Pulmonary artery endothelial cell (primary cell): ENCODE data around the gene PMAIP1. TPM values are rescaled to one million over a fixed set of nuclear protein-coding genes. Genes with fewer than 3 reads are reported as not detected.

Source experiments
- DNase-seq: peaks from one replicate; pipeline ENCODE4 v3.0.0-alpha.2; 2011; ENCODE audit warnings: low read depth, low spot score
- total RNA-seq: library from RNA; depleted of rRNA; stranded (reverse); fragments of >200 nt; gene quantifications from 2 replicates; pipeline ENCODE4 v1.2.3, GENCODE V29; 2014

PMAIP1 gene
- total RNA-seq, 1 donor from 2014 or later = 13.7 TPM

DNA sequence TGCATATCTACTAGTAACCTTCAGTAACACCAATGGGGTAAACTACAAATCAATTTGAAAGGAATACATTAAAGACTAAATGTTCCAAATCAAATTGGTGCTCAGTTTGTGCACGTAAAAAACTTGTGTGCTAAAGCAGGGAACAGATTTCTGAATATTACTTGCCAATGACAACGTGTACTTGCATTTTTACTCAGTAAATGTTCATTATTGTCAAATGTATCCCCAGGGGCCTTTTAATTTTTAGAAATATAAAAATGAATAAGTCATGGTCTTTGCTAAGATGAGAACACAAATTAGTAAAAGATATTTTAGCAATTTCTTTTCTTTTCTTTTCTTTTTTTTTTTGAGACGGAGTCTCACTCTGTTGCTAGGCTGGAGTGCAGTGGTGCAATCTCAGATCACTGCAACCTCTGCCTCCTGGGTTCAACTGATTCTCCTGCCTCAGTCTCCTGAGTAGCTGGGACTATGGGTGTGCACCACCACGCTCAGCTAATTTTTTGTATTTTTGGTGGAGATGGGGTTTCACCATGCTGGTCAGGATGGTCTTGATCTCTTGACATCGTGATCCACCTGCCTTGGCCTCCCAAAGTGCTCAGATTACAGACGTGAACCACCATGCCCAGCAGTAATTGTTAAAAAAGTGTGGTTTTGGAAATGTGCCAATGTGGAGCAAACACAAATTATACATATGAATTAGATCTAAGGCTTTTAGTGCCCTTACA is 52.6 kb downstream of the PMAIP1 start:
- no peak for DNase-seq

Other genes with a start within 250 kb of the PMAIP1 start
- 1.3 and 2.4 TPM in 2 replicates for gene CCBE1, start 202.6 kb upstream of the PMAIP1 start, total RNA-seq